Daoy (cell line): ENCODE results near the gene CEP85L. TPM values are rescaled to one million over a fixed set of nuclear protein-coding genes. Genes with fewer than 3 reads are reported as not detected.
"Not testable (repeated sequence)": the region's sequence is repeated elsewhere in the genome, so short reads cannot be mapped to it uniquely, and the experiment has no call there.

Experiments
- DNase-seq: peaks from one replicate; pipeline ENCODE4 v3.0.0-alpha.2; 2015; ENCODE audit warnings: low read depth
- total RNA-seq: library from RNA; depleted of rRNA; stranded (reverse); fragments of >200 nt; shearing (Covaris generic); gene quantifications from 2 replicates; pipeline ENCODE4 v1.2.3, GENCODE V29; 2014

CEP85L gene
- total RNA-seq, 1 experiment from 2014 or later: 7.0 TPM

DNA sequence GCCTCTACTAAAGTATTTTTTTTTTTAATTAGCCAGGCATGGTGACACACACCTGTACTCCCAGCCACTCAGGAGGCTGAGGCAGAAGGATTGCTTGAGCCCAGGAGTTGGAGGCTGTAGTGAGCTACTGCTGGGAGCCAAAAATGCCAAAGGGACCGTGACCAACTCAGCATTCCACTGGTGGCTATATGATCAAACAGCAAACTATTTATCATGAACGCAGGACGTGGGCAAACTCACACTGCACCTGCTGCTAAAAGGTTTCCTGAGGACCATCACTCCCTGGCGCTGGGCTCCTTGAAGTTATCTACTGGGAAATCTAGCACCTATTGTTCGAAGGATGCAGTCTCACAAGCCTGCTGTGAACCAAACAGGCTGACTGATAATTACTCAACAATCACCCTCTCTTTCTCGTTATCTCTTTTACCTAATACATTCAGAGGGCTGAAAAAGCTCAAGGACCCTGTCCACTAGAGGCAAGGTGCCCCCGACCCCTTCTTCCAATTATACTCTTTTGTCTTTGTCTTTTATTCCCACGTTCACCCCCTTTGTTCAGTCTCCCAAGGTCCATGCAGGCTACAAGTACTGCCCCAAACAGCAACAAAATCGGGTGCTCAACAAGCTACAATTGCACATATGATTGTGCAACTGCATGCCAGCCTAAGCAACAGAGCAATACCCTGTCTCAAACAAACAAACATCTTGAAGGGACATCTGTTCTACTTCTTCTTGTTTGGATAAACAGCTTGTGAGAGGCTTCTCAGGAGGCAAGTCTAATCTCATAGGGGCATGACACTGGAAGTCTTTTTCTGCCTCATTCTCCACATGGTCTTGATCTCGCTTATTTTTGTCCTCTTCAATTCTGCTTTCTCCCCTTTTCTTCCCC is 151.0 kb downstream of the CEP85L start:
- no peak for DNase-seq

DNA sequence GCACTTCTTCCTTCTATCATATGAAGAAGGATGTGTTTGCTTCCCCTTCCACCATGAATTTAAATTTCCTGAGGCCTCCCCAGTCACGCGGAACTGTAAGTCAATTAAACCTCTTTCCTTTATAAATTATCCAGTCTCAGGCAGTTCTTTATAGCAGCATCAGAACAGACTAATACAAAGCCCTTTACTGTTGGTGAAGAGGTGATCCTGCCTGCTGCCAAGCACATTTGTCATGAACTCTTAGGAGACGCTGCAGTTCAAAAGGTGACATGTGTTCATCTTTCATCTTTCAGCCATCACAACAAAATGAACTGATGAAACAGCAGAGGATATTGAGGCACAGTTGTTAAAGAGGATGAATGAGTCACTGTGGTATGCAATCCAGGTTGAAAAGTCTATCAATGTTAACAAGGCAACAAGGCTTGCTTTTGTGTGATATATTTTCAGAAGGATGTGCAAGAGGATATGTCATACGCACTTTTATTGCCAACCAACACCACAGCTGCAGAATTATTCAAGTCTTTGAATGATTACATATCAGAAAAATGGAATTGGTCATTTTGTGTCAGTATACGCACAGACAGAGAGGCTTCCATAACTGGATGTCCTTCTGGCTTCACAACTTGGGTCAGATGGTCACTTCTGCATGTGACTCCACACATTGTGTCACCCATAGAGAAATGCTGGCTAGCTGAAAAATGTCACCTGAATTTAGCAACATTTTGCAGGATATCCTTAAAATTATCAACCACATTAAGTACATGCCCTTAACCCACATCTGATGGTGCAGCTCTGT is 155.7 kb downstream of the CEP85L start:
- no peak for DNase-seq

DNA sequence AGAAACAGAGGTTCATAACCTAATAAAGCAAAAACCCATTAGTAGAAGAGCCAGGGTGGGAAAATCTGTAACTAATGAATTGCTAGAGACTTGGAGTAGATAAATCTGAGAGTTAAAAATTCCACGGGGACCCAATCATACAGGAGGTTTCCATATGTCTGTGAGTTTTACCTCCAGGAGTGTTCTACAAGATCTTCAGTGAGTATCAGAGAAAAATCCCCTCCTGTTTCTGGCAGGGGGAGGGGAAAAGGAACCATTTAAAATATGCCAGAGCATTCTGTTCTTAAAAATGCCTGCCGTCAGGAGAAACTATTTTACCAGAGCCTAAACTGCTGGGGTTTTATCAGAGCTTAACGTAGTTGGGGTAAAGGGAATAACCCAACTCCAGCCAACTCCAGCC is 157.3 kb downstream of the CEP85L start:
- no peak for DNase-seq

GRCh38 chr6:118489990-118490389 is 161.4 kb downstream of the CEP85L start:
- DNase-seq: no peak

DNA sequence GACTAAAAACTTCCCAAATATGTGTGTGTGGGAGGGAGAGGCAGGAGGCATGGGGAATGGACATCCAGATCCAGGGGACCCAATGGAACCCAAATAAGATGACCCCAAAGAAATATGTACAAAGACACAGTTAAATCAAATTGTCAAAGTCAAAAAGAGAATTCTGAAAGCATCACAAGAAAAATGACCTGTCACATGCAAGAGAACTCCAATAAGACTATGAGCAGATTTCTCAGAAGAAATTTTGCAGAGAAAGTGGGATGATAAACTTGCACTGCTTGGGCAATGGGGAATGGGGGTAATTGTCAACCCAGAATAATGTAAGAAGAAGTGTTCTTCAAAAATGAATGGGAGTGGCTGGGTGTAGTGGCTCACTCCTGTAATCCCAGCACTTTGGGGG is 162.8 kb downstream of the CEP85L start:
- DNase-seq: no peak

DNA sequence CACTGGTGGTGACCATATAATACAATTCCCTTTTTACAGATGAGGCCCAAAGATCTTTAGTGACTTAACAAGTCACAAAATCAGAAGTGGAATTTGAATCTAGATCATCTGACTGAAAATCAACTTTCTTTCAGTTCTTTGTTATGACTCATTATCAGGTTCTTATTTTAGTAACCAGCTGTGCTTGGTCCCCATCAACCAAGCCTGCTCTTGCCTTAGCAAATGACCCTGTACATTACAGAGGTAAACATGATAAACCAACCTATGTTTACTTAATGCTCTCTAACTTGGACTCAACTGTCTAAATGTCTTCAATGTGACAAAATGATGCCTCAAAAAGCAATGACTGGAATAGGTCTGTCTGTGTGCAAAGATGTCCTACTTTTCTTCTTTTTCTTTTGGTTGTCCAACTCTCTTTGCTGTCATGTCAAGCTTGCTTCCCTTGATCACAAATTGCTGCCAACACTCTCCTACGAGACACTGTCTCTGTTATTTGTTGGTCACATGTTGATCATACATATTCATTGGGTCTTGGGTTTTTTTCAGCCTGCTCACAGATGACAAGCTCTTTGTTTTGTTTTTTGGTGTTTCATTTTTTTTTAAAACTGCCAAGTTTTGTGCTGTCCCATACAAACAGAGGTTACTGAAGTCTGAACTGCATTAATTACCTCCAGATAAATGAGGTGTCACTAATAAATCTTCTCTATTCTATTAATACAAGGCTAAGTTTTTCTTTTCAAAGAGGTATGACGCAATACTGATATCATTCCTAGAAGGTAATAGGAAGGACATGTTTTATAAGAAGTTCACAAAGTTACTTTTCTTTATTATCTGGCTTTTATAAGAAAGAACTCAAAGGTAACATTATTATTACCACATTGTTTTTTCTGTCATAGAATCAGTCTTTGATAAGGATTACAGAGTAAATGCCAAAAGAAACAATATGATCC is 165.5 kb downstream of the CEP85L start:
- DNase-seq: no peak

- DNase-seq: no peak
Measured at GRCh38 chr6:118476551-118476950, 174.8 kb downstream of the CEP85L start.

DNA sequence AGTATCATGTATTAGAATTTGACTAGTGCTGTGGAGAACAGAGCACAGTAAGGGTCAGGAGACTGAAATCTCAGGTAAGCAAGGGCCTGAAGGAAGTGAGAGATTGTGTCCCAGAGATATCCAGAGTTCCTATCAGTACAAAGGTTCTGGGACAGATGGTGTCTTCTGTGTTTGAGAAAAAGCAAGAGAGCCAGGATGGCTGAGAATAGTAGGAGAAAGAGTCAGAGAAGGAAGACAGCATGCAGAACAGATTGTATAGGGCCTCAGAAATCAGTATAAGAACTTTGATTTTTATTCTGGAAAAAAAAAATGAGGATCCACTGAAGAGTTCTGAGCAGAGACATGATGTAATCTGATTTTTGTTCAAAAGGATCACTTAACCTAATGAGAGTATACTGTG is 178.1 kb downstream of the CEP85L start:
- no peak for DNase-seq

DNA sequence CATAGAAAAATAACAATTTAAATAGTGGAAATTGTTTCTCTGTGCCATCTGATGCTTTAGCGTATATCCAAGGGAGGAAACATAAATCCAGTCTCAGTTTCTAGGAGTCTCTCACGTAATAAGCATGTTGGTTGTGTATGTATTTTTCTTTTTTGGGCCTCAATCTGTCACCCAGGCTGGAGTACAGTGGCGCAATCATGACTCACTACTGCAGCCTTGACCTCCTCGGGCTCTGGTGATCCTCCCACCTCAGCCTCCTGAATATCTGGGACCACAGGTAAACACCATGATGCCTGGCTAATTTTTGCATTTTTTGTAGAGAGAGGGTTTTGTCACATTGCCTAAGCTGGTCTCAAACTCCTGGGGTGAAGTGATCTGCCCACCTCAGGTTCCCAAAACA is 181.9 kb downstream of the CEP85L start:
- peak; percentile 5 for DNase-seq

- DNase-seq: peak; percentile 24
Measured at GRCh38 chr6:118468682-118469465, 182.5 kb downstream of the CEP85L start.

DNA sequence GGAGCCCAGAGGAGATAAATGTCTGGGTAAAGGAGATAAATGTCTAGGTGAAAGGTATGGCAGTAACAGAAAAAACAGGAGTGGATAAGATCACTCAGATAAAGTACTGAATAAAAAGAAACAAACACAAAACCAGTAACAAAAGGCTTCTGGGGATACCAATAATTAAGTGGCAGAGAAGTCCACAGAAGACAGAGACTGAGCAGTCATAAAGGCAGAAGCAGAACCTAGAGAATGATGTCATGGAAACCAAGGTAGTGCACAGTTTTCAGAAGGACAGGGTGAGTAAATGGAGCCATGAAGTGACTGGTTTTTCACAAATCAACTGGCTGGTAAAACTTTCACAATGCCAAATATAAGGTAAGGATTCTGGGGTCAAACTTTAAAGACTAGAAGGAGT is 184.2 kb downstream of the CEP85L start:
- no peak for DNase-seq

DNA sequence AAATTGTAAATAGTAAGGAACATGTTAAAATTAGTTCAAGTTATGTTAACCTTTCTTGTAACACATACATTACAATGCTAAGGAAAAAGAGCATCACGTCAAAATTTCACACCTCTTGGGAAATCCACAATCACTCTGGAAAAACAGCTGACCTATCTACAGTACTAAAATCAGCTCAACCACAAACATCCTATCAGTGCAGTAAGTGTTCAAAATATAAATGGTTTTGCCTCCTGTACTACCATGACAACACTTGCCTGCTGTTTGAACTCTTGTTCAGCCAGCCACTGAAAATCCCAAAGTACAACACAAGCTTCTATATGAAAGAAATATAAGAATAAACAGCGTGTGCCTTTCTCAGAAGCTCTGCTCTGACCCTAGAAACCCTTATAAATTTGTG is 186.8 kb downstream of the CEP85L start:
- no peak for DNase-seq

GRCh38 chr6:118460958-118461470 is 190.4 kb downstream of the CEP85L start:
- no peak for DNase-seq

DNA sequence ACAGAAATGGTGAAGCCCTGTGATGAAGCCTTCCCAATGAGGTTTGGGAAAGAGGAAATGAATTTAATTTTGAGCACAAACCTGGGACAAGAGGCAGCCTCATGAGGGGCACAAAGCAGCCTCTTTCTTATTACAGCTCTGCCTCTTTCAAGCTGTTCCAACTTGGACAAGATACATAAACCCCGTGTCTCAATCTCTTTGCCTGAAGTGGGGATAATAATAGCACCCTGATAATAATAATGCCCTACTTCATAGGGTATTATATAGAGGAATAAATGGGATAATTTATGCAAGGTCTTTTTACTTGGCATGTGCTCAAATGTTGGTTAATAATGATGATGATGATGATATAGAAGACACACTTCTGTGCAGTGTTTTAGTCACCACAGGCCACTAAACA is 194.4 kb downstream of the CEP85L start:
- DNase-seq: no peak

DNA sequence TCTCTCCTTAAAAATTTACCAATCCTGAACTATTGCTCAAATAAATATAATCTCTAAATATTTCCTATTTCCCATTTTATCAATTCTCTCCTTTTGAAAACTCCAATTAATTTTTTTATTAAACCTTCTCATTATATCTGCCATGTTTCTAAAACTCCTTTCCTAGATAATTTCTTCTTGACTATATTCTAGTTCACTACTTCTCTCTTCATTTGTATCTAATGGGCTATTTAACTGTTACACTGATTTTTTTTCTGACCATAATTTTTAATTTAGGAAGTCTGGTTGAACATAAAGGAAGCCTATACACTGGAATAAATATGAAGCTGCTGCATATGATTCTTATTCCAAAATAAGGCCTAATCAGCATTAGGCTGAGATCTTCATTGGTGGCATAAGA is 199.6 kb downstream of the CEP85L start:
- no peak for DNase-seq

DNA sequence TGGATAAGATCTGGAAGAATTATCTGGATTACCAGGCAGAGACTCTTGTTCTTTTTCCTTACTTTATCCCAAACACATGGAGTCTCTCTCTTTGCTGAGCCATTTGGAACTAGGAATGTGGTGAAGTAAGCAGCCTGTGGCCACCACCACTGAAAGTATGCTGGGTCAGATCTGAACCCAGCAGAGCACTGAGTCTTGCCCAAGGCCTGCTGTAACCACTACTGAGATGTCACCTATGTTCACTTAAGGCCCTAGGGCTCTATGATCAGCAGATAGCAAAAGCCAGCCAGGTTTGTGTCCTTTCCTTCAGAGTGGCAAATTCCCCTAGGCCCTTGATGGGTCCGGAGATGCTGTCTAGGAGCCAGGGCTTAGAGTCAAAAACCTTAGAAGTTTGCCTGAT is 206.6 kb downstream of the CEP85L start:
- no peak for DNase-seq

- no peak for DNase-seq
Measured at GRCh38 chr6:118436482-118436881, 214.9 kb downstream of the CEP85L start.

DNA sequence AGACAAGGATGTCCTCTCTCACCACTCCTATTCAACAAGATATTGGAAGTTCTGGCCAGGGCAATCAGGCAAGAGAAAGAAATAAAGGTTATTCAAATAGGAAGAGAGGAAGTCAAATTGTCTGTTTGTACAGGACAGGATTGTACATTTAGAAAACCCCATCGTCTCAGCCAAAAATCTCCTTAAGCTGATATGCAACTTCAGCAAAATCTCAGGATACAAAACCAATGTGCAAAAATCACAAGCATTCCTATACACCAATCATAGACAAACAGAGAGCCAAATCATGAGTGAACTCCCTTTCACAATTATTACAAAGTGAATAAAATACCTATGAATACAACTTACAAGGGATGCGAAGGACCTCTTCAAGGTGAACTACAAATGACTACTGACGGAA is 217.2 kb downstream of the CEP85L start:
- not testable (repeated sequence) for DNase-seq

DNA sequence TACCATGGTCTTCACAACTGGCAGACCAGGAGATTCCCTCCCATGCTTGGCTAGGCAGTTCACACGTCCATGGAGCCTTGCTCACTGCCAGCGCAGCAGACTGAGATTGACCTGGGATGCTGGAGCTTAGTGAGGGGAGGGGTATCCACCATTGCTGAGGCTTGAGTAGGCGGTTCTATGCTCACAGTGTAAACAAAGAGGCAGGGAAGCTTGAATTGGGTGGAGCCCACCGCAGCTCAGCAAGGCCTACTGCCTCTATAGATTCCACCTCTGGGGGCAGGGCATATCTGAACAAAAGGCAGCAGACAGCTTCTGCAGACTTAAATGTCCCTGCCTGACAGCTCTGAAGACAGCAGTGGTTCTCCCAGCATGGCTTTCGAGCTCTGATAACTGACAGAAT is 230.1 kb downstream of the CEP85L start:
- not testable (repeated sequence) for DNase-seq

GRCh38 chr6:118419448-118420394 is 231.7 kb downstream of the CEP85L start:
- no peak for DNase-seq
